HUES48 (cell line): Measurements from ENCODE around the gene CSHL1.
"Not testable (repeated sequence)": the region's sequence is repeated elsewhere in the genome, so short reads cannot be mapped to it uniquely, and the experiment has no call there.

Experiments used
- H3K27ac ChIP-seq: one replicate; pipeline ENCODE4 v1.7.0; 2013; ENCODE audit warnings: low read depth, low read length, inconsistent platforms
- H3K27me3 ChIP-seq: 2 replicates; pipeline ENCODE4 v1.6.1; 2013; ENCODE audit warnings: mild to moderate bottlenecking, low read length; ENCODE audit not compliant: control insufficient read depth, insufficient read depth
- H3K36me3 ChIP-seq: 2 replicates; pipeline ENCODE4 v1.6.1; 2013; ENCODE audit warnings: low read length; ENCODE audit not compliant: control insufficient read depth, insufficient read depth
- H3K4me1 ChIP-seq: 2 replicates; pipeline ENCODE4 v1.6.1; 2013; ENCODE audit warnings: mild to moderate bottlenecking, low read length; ENCODE audit not compliant: control insufficient read depth, insufficient read depth
- H3K4me3 ChIP-seq: 2 replicates; pipeline ENCODE4 v1.5.1; 2013; ENCODE audit warnings: mild to moderate bottlenecking, low read depth, low read length
- H3K9ac ChIP-seq: 2 replicates; pipeline ENCODE4 v1.6.1; 2013; ENCODE audit warnings: mild to moderate bottlenecking, low read depth, low read length, moderate library complexity
- H3K9me3 ChIP-seq: 2 replicates; pipeline ENCODE4 v1.6.1; 2013; ENCODE audit warnings: low read length; ENCODE audit not compliant: control insufficient read depth, insufficient read depth

The CSHL1 gene

DNA sequence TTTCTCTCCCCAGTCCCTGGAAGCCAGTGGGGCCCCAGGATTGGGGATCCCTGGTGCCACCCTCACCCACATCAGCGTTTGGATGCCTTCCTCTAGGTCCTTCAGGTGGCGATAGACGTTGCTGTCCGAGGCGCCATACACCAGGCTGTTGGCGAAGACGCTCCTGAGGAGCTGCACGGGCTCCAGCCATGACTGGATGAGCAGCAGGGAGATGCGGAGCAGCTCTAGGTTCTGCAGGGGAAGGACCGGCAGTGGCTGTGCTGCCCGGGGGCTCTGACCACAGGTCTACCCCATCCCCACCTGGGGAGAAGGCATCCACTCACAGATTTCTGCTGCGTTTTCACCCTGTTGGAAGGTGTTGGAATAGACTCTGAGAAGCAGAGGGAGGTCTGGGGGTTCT lies 30.4 kb downstream of the CSHL1 start:
- Histone ChIP-seq H3K9me3 (no peaks in the 10 kb centered on the region), H3K27ac (no peak overlapping the region), H3K4me1 (peaks cover 4% of the 10 kb centered on the region; the same call in 1 of the 2 replicates), H3K4me3 (no peak overlapping the region), H3K9ac (no peak overlapping the region), H3K36me3 (no peaks in the 10 kb centered on the region), H3K27me3 (no peaks in the 10 kb centered on the region)

DNA sequence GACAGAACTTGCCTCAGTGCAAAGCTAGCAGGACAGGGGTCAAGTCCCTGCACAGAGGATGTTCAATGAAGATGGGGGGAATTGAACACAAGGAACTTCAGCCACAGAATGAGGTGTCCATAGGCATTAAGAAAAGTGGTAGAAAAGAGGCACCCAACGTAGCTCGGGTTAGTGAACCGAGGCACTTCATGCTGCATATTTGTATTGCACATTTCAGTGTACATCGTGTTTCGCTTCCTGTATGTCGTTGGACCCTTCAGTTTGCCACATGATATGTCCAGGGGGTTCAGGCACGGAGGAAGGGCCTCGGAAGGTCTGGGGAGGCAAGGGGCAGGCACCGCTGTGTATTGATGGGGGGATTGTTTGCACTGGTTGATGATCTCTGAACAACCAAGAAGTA lies 32.6 kb downstream of the CSHL1 start:
- H3K4me1 ChIP-seq, H3K9me3 ChIP-seq, H3K27ac ChIP-seq, H3K9ac ChIP-seq, H3K36me3 ChIP-seq, H3K4me3 ChIP-seq, H3K27me3 ChIP-seq: not testable (repeated sequence)

DNA sequence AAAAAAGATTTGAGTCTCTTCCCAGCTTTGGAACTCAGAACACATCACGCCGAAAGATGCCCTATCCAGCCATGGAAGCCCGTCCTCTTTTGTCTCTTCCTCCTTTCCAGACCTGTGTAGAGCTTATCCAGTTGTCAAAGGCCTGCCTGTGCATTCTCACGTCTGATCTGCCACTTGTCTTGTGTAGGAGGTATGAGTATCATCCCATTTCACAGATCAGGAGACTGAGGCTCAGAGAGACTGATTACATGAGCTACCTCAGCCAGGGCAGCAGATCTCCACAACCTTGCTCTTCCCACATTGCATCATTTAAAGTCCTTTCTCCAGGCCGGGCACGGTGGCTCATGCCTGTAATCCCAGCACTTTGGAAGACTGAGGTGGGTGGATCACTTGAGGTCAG lies 36.4 kb downstream of the CSHL1 start:
- H3K4me1 ChIP-seq, H3K9ac ChIP-seq, H3K4me3 ChIP-seq, H3K9me3 ChIP-seq, H3K27me3 ChIP-seq, H3K27ac ChIP-seq, H3K36me3 ChIP-seq: not testable (repeated sequence)

DNA sequence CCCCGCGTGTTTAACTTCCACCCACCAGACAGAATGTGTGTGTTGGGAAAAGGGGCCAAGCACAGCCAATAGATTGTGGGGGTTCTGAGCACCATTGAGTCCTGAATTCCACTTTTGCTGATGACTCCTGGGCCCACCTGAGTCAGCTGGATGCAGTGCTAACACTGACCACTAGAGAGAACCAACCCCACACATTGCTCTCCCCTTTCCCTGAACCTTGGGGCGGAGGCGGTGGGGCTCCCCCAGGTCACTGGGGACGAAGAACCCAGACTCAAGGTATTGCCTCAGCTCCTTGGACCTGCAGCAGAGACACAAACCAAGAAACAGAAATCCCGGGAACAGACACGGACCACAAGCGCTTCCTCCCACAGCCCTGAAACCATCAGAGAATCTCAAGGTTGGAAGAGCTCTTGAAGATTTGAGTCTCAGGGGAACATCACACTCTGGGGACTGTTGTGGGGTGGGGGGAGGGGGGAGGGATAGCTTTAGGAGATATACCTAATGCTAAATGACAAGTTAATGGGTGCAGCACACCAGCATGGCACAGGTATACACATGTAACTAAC lies 36.9 kb downstream of the CSHL1 start:
- not testable (repeated sequence) for H3K9me3 ChIP-seq, H3K4me3 ChIP-seq, H3K27ac ChIP-seq, H3K27me3 ChIP-seq, H3K36me3 ChIP-seq, H3K9ac ChIP-seq, H3K4me1 ChIP-seq

DNA sequence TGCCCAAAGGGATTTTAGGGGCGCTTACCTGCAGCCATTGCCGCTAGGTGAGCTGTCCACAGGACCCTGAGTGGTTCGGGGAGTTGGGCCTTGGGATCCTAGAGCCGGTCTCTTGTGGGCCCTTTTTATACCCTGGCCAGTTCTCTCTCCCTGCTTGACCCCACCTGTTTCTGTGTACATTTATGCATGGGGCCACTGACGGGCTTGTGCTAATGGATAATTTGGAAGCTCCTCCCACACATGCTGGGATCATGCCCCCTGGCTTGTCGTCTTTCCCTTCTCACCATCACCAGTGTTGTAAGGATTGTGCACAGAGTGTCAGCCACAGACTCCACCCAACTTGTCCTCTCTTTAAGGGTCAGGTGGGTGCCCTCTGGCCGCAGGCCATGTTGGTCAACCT lies 37.5 kb downstream of the CSHL1 start, which contains the start of gene CSH2:
TSS of gene CSH2 (minus strand) at position 101 of the 400 bp plus-strand sequence. CDS start at position 38, 63 bp downstream.
- not testable (repeated sequence) for H3K9ac ChIP-seq

DNA sequence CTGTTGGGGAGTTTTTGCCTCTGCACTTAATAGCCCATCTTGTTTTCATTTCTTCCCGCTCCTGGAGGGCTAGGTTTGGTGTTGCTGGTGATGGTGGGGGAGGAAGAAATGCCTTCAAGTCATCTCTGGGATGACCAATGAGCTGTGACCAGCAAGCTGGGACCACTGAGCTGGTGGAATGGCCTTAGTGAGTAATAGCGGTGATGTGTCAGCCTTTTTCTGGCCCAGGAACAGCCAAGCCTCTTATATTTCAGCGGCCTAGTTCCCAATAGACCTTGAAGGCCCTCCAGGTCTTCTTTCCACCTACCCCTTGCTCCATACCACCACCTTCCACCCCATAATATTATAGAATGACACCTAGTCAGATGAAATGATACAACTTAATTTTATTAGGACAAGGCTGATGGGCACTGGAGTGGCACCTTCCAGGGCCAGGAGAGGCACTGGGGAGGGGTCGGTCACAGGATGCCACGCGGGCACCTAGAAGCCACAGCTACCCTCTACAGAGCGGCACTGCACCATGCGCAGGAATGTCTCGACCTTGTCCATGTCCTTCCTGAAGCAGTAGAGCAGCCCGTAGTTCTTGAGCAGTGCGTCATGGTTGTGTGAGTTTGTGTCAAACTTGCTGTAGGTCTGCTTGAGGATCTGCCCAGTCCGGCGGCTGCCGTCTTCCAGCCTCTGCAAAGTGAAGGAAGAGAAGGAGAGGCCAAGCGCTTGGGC lies 39.3 kb downstream of the CSHL1 start:
- H3K4me1 ChIP-seq, H3K9ac ChIP-seq, H3K36me3 ChIP-seq, H3K27me3 ChIP-seq, H3K9me3 ChIP-seq, H3K4me3 ChIP-seq, H3K27ac ChIP-seq: not testable (repeated sequence)

More for the DNA sequence above, 37.5 kb downstream of the CSHL1 start, which contains the start of gene CSH2:
- not testable (repeated sequence) for H3K27ac ChIP-seq, H3K36me3 ChIP-seq, H3K27me3 ChIP-seq, H3K4me1 ChIP-seq, H3K9me3 ChIP-seq, H3K4me3 ChIP-seq

DNA sequence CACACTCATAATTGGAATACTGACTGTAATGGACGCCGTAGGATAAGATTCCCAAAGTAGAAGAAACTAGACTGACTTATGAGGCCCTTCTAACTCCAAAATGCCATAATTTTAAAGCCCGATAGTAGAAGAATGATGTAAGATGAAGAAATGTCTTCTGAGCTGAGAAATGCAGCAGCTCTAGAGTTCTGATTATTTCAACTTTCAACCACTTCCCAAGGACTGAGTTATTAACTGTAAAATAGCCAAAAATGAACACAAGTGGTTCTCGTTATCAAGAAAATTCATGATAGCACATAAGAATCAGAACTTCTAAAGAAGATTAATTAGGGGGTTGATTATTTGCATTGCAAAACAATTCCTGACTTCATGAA lies 40.8 kb downstream of the CSHL1 start:
- not testable (repeated sequence) for H3K36me3 ChIP-seq, H3K9me3 ChIP-seq, H3K27ac ChIP-seq, H3K9ac ChIP-seq, H3K27me3 ChIP-seq, H3K4me1 ChIP-seq, H3K4me3 ChIP-seq

DNA sequence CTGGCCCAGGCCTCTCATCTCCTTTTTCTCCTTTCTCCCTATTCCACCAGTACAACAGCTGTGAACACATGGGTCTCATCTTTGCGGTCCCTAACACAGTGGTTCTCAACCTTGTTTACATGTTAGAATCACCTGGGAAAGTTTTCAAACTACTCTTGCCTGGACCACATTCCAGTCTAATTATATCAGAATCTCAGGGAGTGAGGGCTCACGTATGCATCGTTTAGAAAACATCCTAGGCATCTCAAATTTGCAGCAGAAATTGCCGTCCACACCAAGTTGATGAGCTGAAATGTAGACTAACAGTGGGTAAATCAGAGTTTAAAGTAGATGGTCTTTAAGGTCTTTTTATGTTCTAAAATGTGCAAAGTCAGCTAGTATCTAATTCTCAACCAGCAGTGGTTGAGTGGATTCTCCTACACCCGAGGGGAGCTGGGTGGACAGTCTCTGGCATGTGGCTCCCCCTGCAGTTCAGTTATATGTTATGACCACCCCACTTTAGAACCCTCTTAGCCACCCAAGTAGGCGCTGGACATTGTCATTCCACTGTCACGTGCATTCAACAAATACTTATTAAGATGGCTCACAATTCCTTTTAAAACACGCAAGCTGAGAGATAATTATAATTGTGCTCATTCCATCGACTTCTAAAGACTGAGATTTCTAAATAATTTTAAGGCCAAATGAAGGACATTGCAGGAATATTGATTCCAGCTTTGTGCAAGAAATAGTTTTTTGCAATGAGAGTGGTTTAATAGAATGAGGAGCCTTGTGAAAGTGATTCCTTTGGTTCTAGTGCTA lies 41.4 kb downstream of the CSHL1 start:
- H3K9ac ChIP-seq, H3K4me1 ChIP-seq, H3K9me3 ChIP-seq, H3K4me3 ChIP-seq, H3K36me3 ChIP-seq, H3K27ac ChIP-seq, H3K27me3 ChIP-seq: not testable (repeated sequence)

DNA sequence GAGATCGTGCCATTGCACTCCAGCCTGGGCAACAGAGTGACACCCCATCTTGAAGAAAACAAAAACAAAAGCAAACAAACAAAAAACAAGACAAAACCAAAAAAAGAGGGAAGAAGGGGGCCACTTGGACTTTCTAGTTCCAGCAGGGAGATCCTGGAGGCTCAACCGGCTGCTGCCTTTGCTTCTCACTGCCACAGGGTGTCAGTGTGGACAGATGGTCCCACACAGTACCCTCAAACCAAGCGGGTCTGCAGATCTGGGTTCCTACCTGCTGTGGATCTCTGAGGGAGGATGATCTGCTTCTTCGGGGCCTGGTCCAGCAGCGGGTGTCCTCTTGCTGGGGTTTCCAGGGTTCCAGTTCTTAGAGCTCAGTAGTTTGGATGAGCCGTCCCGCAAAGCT lies 44.4 kb downstream of the CSHL1 start:
- not testable (repeated sequence) for H3K9me3 ChIP-seq, H3K36me3 ChIP-seq, H3K27me3 ChIP-seq, H3K27ac ChIP-seq, H3K4me1 ChIP-seq, H3K4me3 ChIP-seq, H3K9ac ChIP-seq
